T-cell (primary cell): ENCODE results near the gene GRB2. TPM values are rescaled to one million over a fixed set of nuclear protein-coding genes. Genes with fewer than 3 reads are reported as not detected.
A peak's percentile ranks its signal among the peaks of the same experiment; 100 is the strongest.
"Not testable (repeated sequence)": the region's sequence is repeated elsewhere in the genome, so short reads cannot be mapped to it uniquely, and the experiment has no call there.

ENCODE experiments used
- ATAC-seq, 4 experiments: fragments of 200-7000 bp in 3 of 4; fragments of 150-1000 bp in 1 of 4; cut with Tn5 transposase; replicated peaks in 1 of 4; 1 replicate in 3 of 4; 2 replicates in 1 of 4; pipeline ENCODE4 v1.10.0; 2021; ENCODE audit warnings: moderate library complexity in 3 of 4, mild to moderate bottlenecking in 2 of 4, moderate number of reproducible peaks in 1 of 4
- CTCF ChIA-PET, 2 donors: fragments of 300-600 bp; sonication (Branson Sonifier 250); formaldehyde crosslinking; loops; one replicate each; lab custom pipeline; 2022; ENCODE audit warnings: antibody characterized with exemption in 2 of 2; lab: Charles Lee
- POLR2A ChIA-PET, 2 donors: fragments of 300-600 bp; sonication (Branson Sonifier 250); formaldehyde crosslinking; loops; one replicate each; lab custom pipeline; 2022; ENCODE audit warnings: antibody characterized with exemption in 2 of 2; lab: Charles Lee
- DNase-seq, 35 experiments: peaks; one replicate each; pipeline versions ENCODE4 v3.0.0 to v3.0.0-alpha.2; 2013 to 2023
- H3K27ac ChIP-seq: one replicate; pipeline ENCODE4 v1.5.1; 2013; ENCODE audit warnings: low read length
- H3K27me3 ChIP-seq, 2 experiments: replicated peaks in 1 of 2; 1 replicate in 1 of 2; 2 replicates in 1 of 2; pipeline versions ENCODE4 v1.6.1 to v1.7.0; 2013; ENCODE audit warnings: low read length in 1 of 2, mixed read lengths in 1 of 2; ENCODE audit not compliant: control insufficient read depth in 2 of 2, insufficient read depth in 2 of 2; ENCODE audit errors: extremely low read depth in 1 of 2
- H3K36me3 ChIP-seq, 2 donors: 1 replicate in 1 of 2; 2 replicates in 1 of 2; pipeline versions ENCODE4 v1.6.1 to v1.7.0; 2013; ENCODE audit warnings: low read length in 1 of 2; ENCODE audit not compliant: control insufficient read depth in 2 of 2, insufficient read depth in 1 of 2; ENCODE audit errors: extremely low read depth in 1 of 2
- H3K4me1 ChIP-seq, 2 experiments: 1 replicate in 1 of 2; 2 replicates in 1 of 2; pipeline versions ENCODE4 v1.6.1 to v1.7.0; 2013; ENCODE audit warnings: low read length in 2 of 2, mixed read lengths in 1 of 2; ENCODE audit not compliant: insufficient read depth in 2 of 2, control insufficient read depth in 1 of 2; ENCODE audit errors: extremely low read depth in 1 of 2
- H3K4me3 ChIP-seq, 2 donors: 1 replicate in 1 of 2; 2 replicates in 1 of 2; pipeline versions ENCODE4 v1.5.1 to v1.7.0; 2013; ENCODE audit warnings: mild to moderate bottlenecking in 2 of 2, low read length in 1 of 2, moderate library complexity in 1 of 2; ENCODE audit not compliant: control insufficient read depth in 1 of 2; ENCODE audit errors: extremely low read depth in 1 of 2
- H3K9me3 ChIP-seq: 2 replicates; pipeline ENCODE4 v1.7.0; 2013
- H3K27ac Mint-ChIP-seq, 2 donors: one replicate each; pipeline ENCODE4 v1.8.0; 2020 to 2021; ENCODE audit warnings: mild to moderate bottlenecking in 2 of 2, mixed read lengths in 2 of 2
- H3K27me3 Mint-ChIP-seq, 2 donors: one replicate each; pipeline ENCODE4 v1.8.0; 2021 to 2022; ENCODE audit warnings: mixed read lengths in 2 of 2
- H3K36me3 Mint-ChIP-seq: one replicate; pipeline ENCODE4 v1.8.0; 2021; ENCODE audit warnings: mixed read lengths
- H3K4me1 Mint-ChIP-seq, 3 donors: one replicate each; pipeline ENCODE4 v1.8.0; 2020 to 2022; ENCODE audit warnings: mixed read lengths in 3 of 3, mild to moderate bottlenecking in 1 of 3
- H3K4me3 Mint-ChIP-seq, 3 donors: one replicate each; pipeline ENCODE4 v1.8.0; 2020 to 2022; ENCODE audit warnings: mild to moderate bottlenecking in 3 of 3, mixed read lengths in 3 of 3, moderate library complexity in 3 of 3
- H3K9me3 Mint-ChIP-seq, 3 donors: one replicate each; pipeline ENCODE4 v1.8.0; 2020 to 2022; ENCODE audit warnings: mixed read lengths in 3 of 3
- WGBS: methylation state at CpG from one replicate; pipeline ENCODE4 v1.1.5; 2013; ENCODE audit warnings: missing lambda C conversion rate; ENCODE audit not compliant: insufficient coverage; 5-methylcytosine and 5-hydroxymethylcytosine counted together
- total RNA-seq, 35 experiments: library from RNA in 6 of 35; stranded (reverse) in 6 of 35; fragments of 120-200 nt in 1 of 35; gene quantifications; one replicate each; pipeline versions ENCODE4 v1.2.1 to v1.2.4 and lab custom pipeline; 2013 to 2026

Gene GRB2
- total RNA-seq, 5 donors from 2014 or later (not counting 1 experiment from before 2014, with no cell fraction given): 103 to 133 (median 130) TPM

DNA sequence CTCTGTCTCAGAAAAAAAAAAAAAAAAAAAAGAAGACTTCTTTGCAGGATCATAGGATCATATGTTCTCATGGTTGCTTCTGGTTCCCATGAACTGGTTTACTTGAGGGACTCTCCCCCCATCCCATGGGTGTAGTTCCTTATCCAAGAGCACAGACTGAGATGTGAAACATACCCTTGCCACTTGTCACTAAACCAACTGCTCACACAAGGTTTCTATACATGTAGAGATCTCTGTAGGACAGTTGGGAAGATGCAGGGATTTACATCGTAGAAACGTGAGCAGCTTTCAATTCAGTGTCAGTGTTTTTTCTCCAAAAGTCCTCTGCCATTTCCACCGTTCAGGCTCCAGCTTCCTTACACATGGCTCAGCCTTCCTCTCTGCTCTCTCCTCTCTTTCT lies 39.8 kb upstream of the GRB2 start:
- Mint-ChIP-seq H3K27ac (no peak overlapping the region), H3K27me3 (no peaks in the 10 kb centered on the region), H3K4me1 (peaks cover 0 to 7% (median 0%) of the 10 kb centered on the region in 3 donors), H3K4me3 (no peak overlapping the region), H3K9me3 (no peaks in the 10 kb centered on the region), H3K36me3 (no peaks in the 10 kb centered on the region)
- Histone ChIP-seq H3K4me3 (no peak overlapping the region), H3K36me3 (no peaks in the 10 kb centered on the region), H3K9me3 (no peaks in the 10 kb centered on the region), H3K27me3 (no peaks in the 10 kb centered on the region), H3K27ac (no peak overlapping the region), H3K4me1 (no peaks in the 10 kb centered on the region)
- DNase-seq (no peak), ATAC-seq (no peak)
- POLR2A ChIA-PET: no interaction called here
- CTCF ChIA-PET: no interaction called here
- 100% methylated on average over 1 of the region's 3 CpGs for WGBS

DNA sequence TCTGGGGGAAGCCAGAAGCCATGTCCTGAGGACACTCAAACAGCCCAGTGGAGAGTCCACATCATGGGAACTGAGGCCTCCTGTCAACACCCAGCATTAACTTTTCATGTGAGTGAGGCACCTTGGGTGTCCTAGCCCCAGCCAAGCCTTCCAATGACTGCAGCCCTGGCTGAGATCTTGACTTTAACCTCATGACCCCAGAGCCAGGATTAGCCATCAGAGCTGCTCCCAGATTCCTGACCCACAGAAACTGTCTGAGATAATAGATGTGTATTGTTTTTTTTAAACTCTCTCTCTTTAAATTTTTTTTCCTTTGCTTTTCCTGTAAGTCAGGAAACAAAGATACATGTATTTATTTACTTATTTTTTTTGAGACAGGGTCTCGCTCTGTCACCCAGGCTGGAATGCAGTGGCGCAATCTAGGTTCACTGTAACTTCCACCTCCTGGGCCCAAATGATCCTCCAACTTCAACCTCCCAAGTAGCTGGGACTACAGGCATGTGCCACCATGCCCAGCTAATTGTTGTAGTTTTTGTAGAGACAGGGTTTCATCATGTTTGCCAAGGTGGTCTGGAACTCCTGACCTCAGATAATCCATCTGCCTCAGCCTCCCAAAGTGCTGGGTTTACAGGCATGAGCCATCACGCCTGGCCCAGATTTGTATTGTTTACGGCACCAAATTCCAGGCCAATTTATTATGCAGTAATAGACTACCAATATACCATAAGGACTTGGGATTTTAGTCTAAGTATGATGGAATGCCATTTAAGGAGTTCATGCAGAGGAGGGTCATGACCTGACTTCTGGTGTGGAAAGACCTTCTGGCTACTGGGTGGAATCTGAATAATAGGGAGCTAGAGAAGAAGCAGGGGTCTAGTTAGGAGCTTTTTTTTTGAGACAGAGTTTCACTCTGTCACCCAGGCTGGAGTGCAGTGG lies 37.0 kb upstream of the GRB2 start:
- Mint-ChIP-seq H3K9me3 (no peaks in the 10 kb centered on the region), H3K36me3 (no peaks in the 10 kb centered on the region), H3K4me3 (no peak overlapping the region), H3K27ac (peak overlapping the region in 1 of 2 donors; percentile 34), H3K4me1 (peaks cover 0 to 7% (median 0%) of the 10 kb centered on the region in 3 donors), H3K27me3 (no peaks in the 10 kb centered on the region)
- DNase-seq (no peak), ATAC-seq (no peak)
- Histone ChIP-seq H3K27ac (no peak overlapping the region), H3K27me3 (no peaks in the 10 kb centered on the region), H3K36me3 (no peaks in the 10 kb centered on the region), H3K4me1 (no peaks in the 10 kb centered on the region), H3K9me3 (no peaks in the 10 kb centered on the region), H3K4me3 (no peak overlapping the region)
- ChIA-PET POLR2A (interaction anchor here in 1 of 2 donors (0.6 kb wide), 1 partner anchor 11 kb away, joined by 6 read pairs; no protein-coding TSS in a partner anchor), CTCF (no interaction called here)
- WGBS: no CpG with 5 or more reads among the region's 4 CpGs

DNA sequence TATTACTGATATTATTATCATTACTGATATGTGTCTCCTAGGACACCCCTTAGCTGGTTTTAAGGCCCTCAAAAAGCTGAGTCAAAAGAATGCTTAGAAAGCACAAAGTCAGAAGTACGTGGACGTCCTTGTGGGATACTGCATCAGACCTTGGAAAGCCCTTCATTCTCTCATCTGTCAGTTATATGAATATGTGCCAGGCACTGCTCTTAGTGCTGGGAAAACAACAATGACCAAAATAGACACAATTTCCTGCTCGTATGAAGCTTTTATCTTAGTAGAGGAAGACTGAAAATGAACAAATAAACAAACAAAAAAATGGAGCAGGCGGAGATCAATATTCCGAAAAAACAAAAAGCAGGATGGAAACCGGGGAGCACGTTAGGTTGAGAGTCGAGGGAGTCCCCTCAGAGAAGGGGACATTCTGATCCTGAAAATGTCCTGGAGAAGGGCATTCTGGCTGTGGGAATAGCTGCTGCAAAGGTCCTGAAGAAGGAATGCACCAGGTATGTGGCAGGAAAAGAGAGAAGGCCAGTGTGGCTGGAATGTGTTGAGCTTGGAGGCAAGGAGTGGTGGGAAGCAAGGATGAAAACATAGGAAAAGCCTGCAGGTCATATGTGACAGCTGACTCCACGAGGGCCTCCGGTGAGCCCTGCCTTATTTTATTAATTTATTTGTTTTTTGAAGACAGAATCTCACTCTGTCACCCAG lies 35.4 kb upstream of the GRB2 start:
- ChIA-PET POLR2A (no interaction called here), CTCF (no interaction called here)
- no peak overlapping the region for H3K27ac Mint-ChIP-seq
- ATAC-seq (no peak), DNase-seq (no peak)
- Histone ChIP-seq H3K36me3 (no peaks in the 10 kb centered on the region), H3K4me3 (no peak overlapping the region), H3K9me3 (no peaks in the 10 kb centered on the region), H3K27me3 (no peaks in the 10 kb centered on the region), H3K4me1 (peaks cover 0 to 6% of the 10 kb centered on the region in 2 experiments), H3K27ac (no peak overlapping the region)
- H3K9me3 Mint-ChIP-seq: no peaks in the 10 kb centered on the region
- H3K4me3 Mint-ChIP-seq: no peak overlapping the region
- no peaks in the 10 kb centered on the region for H3K36me3 Mint-ChIP-seq
- no peaks in the 10 kb centered on the region for H3K27me3 Mint-ChIP-seq
- peaks cover 5 to 12% (median 7%) of the 10 kb centered on the region in 3 donors for H3K4me1 Mint-ChIP-seq
- 78% methylated on average over 6 of the region's 10 CpGs for WGBS

DNA sequence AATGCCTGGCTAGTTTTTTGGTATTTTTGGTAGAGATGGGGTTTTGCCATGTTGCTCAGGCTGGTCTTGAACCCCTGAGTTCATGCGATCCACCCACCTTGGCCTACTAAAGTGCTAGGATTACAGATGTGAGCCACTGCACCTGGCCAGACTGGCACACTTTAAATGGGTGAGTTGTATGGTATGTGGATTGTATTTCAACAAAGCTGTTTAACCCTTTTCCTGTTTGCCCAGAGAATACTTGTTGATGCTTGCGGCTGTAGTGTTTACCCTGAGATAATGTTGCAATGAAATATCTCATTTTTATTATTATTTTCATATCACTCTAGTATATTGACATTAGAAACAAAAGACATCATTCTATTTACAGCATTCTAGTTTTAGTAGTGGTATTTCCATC lies 33.8 kb upstream of the GRB2 start:
- peaks cover 0 to 19% of the 10 kb centered on the region in 2 experiments for H3K4me1 ChIP-seq
- H3K9me3 Mint-ChIP-seq: no peaks in the 10 kb centered on the region

DNA sequence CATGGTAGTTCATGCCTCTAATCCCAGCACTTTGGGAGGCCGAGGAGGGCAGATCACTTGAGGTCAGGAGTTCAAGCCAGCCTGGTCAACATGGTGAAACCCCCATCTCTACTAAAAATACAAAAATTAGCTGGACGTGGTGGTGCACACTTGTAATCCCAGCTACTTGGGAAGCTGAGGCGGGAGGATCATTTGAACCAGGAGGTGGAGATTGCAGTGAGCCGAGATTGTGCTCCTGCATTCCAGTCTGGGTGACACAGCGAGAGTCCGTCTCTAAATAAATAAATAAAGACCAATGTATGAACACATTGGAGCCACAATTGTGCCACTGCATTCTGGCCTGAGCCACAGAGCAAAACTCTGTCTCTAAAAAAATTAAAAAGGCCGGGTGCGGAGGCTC lies 31.9 kb upstream of the GRB2 start:
- H3K4me3 Mint-ChIP-seq, H3K27ac ChIP-seq, H3K36me3 Mint-ChIP-seq, H3K36me3 ChIP-seq, DNase-seq, ATAC-seq, H3K9me3 Mint-ChIP-seq, H3K9me3 ChIP-seq, H3K27ac Mint-ChIP-seq, H3K27me3 Mint-ChIP-seq, H3K4me3 ChIP-seq, POLR2A ChIA-PET, H3K27me3 ChIP-seq, CTCF ChIA-PET: not testable (repeated sequence)
- peaks cover 12 to 19% (median 14%) of the 10 kb centered on the region in 3 donors for H3K4me1 Mint-ChIP-seq
- H3K4me1 ChIP-seq: peaks cover 0 to 19% of the 10 kb centered on the region in 2 experiments
- WGBS: 100% methylated on average over 2 of the region's 8 CpGs

More for the DNA sequence above, 33.8 kb upstream of the GRB2 start:
- no peak for ATAC-seq
- no peak overlapping the region for H3K27ac ChIP-seq
- no peaks in the 10 kb centered on the region for H3K9me3 ChIP-seq
- no peak for DNase-seq
- H3K27me3 ChIP-seq: no peaks in the 10 kb centered on the region
- POLR2A ChIA-PET: no interaction called here
- no peak overlapping the region for H3K4me3 Mint-ChIP-seq
- no peak overlapping the region for H3K27ac Mint-ChIP-seq
- peaks cover 12 to 19% (median 14%) of the 10 kb centered on the region in 3 donors for H3K4me1 Mint-ChIP-seq
- no peaks in the 10 kb centered on the region for H3K27me3 Mint-ChIP-seq
- no peaks in the 10 kb centered on the region for H3K36me3 ChIP-seq
- H3K4me3 ChIP-seq: no peak overlapping the region
- WGBS: 100% methylated on average over 1 of the region's 2 CpGs
- no peaks in the 10 kb centered on the region for H3K36me3 Mint-ChIP-seq
- CTCF ChIA-PET: no interaction called here

DNA sequence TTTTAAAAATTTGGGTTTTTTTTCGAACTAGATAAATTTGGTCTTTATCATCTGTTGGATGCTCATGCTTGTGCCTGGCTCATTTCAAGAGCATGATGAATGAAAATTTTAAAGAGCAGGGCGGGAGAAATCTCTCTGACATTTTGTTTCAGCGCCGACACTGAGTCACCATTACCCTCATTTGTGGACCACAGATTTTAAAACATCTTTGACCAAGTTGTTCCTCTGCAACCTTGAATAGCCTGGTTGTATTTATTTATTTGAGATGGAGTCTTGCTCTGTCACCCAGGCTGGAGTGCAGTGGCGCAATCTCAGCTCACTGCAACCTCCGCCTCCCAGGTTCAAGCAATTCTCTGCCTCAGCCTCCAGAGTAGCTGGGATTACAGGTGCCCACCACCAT lies 29.0 kb upstream of the GRB2 start:
- H3K27ac Mint-ChIP-seq, CTCF ChIA-PET, H3K4me3 ChIP-seq, ATAC-seq, DNase-seq, H3K27me3 ChIP-seq, H3K36me3 Mint-ChIP-seq, POLR2A ChIA-PET, H3K27me3 Mint-ChIP-seq, H3K9me3 ChIP-seq, H3K36me3 ChIP-seq, H3K27ac ChIP-seq, H3K4me3 Mint-ChIP-seq, H3K9me3 Mint-ChIP-seq: not testable (repeated sequence)
- peaks cover 0 to 19% of the 10 kb centered on the region in 2 experiments for H3K4me1 ChIP-seq
- H3K4me1 Mint-ChIP-seq: peaks cover 7 to 19% (median 12%) of the 10 kb centered on the region in 3 donors
- WGBS: no CpG with 5 or more reads among the region's 6 CpGs
